ENCODE results near the gene ZFP36.

ZFP36 gene

DNA sequence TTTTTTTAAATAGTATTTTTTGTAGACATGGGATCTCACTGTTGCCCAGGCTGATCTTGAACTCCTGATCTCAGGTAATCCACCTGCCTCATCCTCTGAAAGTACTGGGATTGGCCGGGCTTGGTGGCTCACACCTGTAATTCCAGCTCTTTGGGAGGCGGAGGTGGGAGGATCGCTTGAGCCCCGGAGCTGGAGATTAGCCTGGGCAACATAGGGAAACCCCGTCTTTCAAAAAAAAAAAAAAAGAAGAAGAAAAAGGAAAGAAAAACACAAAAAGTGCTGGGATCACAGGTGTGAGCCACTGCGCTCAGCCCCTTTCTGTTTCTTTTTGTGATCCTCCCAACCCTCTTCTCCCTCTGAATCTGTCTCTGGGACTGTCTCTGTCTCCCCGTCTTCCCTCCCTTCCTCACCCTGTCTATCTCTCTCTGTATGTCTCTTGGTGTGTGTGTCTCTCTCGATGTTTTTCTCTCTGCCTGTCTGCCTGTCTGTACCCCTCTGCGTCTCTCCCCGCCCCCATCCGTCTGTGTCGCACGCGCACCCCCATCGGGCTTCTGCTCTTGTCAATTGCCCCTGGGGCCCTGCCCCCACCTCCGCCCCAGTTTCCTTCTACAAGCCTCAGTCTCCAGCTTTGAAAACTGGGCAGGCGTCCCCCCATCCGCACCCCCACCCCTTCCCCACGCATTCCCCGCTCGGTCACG is 540 bp upstream of the ZFP36 start:
- peak; percentile 95 for DNase-seq

DNA sequence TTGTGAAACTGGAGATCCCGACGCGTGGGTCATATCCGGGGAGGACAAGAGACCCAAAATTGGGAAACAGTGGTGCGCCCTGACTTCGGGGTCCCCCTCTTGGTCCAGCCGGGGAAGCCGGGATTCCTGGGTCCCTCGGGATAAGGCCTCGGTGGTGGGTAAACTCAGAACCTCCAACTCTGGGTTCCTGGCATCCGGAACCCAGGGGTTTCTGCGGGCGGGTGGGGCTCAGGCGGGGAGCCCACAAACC is 688 bp downstream of the ZFP36 start:
- DNase-seq = peak; percentile 80

DNA sequence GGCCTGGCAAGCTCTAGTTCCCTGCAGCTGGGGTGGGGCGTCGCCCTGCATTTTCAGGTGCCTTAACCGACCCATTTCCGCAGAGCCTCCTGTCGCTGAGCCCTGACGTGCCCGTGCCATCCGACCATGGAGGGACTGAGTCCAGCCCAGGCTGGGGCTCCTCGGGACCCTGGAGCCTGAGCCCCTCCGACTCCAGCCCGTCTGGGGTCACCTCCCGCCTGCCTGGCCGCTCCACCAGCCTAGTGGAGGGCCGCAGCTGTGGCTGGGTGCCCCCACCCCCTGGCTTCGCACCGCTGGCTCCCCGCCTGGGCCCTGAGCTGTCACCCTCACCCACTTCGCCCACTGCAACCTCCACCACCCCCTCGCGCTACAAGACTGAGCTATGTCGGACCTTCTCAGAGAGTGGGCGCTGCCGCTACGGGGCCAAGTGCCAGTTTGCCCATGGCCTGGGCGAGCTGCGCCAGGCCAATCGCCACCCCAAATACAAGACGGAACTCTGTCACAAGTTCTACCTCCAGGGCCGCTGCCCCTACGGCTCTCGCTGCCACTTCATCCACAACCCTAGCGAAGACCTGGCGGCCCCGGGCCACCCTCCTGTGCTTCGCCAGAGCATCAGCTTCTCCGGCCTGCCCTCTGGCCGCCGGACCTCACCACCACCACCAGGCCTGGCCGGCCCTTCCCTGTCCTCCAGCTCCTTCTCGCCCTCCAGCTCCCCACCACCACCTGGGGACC is 1.2 kb downstream of the ZFP36 start:
- DNase-seq = no peak

GRCh38 chr19:39408392-39409207 is 2.0 kb downstream of the ZFP36 start:
- DNase-seq = peak; percentile 81

DNA sequence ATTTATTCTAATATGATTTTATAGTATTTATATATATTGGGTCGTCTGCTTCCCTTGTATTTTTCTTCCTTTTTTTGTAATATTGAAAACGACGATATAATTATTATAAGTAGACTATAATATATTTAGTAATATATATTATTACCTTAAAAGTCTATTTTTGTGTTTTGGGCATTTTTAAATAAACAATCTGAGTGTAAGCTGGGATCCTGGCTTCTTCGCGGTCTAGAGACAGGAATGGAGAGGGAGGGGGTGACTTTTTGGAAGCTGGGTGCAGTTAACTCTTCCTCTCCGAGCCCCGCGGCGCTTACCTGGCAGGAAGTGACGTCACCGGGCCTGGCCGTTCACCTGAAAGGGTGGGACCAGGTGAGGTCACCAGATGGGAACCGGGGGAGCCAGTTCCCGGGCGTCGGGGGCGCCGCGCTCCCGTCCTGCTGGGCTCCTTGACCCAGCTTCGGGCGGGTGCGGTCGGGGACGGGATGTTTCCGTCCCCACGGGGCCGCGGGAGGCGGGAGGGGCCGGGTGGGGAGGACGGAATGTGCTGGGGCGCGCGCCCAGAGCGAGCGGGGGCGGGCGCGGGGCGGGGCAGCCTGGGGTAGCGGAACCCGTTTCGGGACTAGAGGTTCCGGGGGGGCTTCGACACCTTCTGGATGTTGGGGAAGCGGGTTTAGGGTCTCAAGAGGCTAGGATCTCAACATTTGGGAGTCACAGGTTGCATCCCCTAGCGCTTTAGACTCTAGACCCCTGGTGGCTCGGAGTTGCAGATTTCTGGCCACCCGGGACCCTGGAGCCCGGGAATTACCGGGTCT is 2.8 kb downstream of the ZFP36 start:
- peak; percentile 96 for DNase-seq

- peak; percentile 74 for DNase-seq
Measured at GRCh38 chr19:39410017-39410830, 3.6 kb downstream of the ZFP36 start.

GRCh38 chr19:39410831-39411080 is 4.1 kb downstream of the ZFP36 start:
- DNase-seq = no peak

DNA sequence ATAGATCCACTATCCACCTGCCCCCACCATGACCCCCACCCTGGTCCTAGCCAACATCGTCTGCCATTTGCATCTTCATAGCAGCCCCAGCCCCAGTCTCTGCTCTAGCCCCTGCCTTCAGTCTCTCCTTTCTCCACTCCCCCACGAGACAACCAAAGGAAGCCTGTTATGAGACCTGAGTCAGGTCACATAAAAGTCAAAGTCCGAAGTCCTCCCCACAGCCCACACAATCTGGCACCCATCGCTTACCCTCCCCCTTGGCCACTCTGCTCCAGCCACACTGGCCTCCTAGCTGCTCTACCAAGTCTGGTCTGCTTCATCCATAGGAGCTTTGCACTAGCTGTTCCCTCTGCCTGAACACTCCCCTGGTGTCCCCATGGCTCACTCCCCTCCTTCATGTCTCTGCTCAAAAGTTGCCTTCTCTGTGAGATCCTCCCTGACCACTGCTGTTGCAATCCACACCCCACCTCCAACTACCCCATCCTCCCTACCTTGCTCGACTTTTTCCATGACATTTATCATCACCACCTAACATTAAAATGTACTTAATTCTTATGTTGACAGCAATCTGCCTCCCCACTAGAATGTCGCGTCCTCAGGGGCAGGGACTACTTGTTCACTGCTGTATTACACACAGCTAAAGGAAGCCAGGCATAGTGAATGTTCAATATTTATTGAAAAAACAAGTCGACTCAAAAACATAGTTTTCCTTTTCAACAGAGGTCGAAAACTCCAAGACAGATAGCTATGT is 4.6 kb downstream of the ZFP36 start:
- peak; percentile 82 for DNase-seq

GRCh38 chr19:39411832-39412099 is 5.1 kb downstream of the ZFP36 start:
- peak; percentile 94 for DNase-seq

DNA sequence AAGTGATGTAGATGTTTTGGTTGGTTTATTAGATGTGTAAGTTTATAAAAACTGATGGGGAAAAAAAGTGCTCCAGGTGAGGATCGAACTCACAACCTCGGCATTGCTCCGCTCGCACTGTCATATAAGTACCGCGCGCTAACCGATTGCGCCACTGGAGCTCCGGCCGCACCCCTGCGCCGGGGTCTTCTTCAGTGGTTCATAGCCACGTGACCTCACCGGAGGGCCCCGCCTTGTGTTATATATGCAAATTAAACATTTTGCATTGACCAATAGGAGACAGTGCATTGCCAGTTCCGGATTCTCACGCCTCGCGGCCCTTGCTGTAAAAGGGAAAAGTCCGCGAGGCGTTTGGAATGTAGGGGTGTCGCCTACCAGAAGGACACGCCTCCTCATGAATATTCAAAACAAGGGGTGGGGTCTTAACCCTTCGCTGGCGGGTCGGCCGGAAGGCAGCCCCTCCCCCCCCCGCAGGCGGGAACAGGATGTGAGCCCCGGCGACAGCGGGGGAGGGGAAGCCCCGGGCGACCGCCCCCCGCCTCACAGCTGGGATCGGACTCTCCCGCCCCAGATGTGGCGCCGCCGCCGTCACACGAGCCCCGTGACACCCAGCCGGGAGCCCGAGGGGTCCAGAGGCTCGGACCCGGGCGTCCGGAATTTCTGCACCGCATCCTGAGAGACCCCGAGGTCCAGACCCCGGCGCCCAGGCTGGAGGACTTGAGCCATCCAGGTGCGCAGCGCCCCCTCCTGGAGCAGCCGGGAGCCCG is 5.6 kb downstream of the ZFP36 start, which contains the start of gene PLEKHG2:
Gene PLEKHG2, plus strand, starts transcription at position 570 of the 767 bp plus-strand sequence. CDS start 1,418 bp downstream, outside the sequence.
- peak; percentile 99 for DNase-seq

GRCh38 chr19:39412867-39413271 is 6.2 kb downstream of the ZFP36 start:
- no peak for DNase-seq

DNA sequence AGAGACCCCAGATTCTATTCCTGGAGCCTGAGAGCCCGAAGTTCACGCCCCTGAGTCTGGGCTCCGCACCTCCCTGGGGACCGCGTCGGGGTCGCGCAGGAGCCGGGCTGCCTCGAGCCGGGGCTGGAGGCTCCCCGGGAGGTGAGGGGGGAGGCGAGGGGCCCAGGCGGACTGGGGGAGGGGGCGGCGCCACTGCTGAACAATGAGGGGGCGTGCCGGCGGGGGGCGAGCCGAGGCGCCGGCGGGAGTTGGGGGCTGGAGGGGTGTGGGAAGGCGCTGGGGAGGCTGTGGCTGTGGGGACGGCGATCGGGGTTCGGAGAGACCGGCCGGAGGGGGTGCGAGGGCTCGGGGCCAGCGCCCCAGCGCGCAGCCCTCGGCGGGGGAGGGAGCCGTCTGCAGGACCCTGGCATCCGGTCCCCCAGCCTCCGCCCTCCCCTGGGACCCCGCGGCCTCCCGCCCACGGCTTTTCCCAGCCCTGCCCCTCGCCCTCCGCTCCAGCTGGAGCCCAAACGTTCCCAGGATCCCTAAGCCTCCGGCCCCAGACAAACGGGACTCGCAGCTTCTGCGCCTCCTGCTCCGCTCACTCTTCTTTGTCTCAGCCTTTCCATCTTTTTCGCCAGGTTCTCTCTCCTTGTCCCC is 6.7 kb downstream of the ZFP36 start:
- peak; percentile 56 for DNase-seq

- DNase-seq = peak; percentile 43
Measured at GRCh38 chr19:39413911-39414608, 7.4 kb downstream of the ZFP36 start.

- no peak for DNase-seq
Measured at GRCh38 chr19:39415111-39416046, 8.7 kb downstream of the ZFP36 start.

- no peak for DNase-seq
Measured at GRCh38 chr19:39416152-39417120, 9.8 kb downstream of the ZFP36 start.

DNA sequence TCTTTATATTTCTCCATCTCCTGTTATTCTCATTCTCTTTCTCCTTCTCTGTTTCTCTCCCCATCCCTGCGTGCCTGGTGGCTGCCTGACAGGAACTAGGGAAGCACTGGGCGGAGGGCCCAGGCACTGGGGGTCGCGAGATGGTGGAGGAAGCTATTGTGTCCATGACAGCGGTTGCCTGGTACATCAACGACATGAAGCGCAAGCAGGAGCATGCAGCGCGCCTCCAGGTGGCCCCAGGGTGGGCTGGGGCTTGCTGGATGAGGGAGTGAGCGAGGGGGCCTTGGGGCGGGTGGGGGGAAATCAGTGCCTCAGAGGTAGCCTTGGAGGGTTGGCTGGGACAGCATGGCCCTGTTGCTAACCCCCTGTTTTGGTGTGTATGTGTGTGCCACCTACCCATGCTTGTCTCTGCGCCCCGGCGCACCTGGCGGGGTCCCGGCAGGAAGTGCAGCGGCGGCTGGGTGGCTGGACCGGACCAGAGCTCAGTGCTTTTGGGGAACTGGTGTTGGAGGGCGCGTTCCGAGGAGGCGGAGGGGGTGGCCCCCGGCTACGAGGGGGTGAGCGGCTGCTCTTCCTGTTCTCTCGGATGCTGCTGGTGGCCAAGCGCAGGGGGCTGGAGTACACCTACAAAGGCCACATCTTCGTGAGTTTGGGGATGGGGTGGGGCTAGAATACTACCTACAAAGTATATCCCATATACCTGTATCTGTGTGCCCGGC is 11.0 kb downstream of the ZFP36 start:
- no peak for DNase-seq

DNA sequence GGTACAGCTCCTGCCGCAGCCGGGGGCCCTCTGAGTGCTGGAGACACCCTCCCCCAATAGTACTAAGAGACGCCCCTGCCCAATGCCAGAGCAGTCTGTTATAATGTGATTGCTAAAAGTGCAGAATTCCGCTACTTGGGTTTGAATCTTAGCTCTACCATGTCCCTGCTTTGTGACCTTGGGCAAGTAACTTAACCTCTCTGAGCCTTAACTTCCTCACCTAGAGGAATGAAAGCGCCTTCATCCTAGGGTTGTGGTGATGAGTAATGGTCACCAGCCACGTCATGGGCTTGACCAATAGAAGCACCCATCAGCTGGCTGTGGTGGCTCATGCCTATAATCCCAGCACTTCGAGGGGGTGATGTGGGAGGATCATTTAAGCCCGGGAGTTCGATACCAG is 12.4 kb downstream of the ZFP36 start:
- DNase-seq = no peak
